GM12878 (cell line): ENCODE data around the gene LETMD1. TPM values are rescaled to one million over a fixed set of nuclear protein-coding genes. Genes with fewer than 3 reads are reported as not detected.

Source experiments
- ATAC-seq: fragments of 200-7000 bp; cut with Tn5 transposase; 3 replicates; pipeline ENCODE4 v1.9.1; 2020; ENCODE audit warnings: mild to moderate bottlenecking, moderate library complexity
- BruUV-seq: library from RNA; stranded (reverse); fragments of 400-500 nt; replicated peaks from 2 replicates; lab custom pipeline; 2021; lab: Mats Ljungman, UMichigan
- CTCF ChIA-PET: fragments of 300-600 bp; sonication (Branson Sonifier 250); formaldehyde crosslinking; extraction: SDS; loops from one replicate; lab custom pipeline; 2021; ENCODE audit warnings: inconsistent platforms; lab: Yijun Ruan, JAX
- POLR2A ChIA-PET: fragments of 350-600 bp; formaldehyde crosslinking; extraction: SDS; loops from one replicate; lab custom pipeline; 2021; ENCODE audit warnings: inconsistent platforms; lab: Charles Lee
- RAD21 ChIA-PET: fragments of 300-600 bp; sonication (Branson Sonifier 250); formaldehyde crosslinking; loops from one replicate; lab custom pipeline; 2023; ENCODE audit warnings: antibody characterized with exemption; ENCODE audit not compliant: unreplicated experiment; lab: Charles Lee
- SMC1A ChIA-PET: fragments of 300-600 bp; sonication (Branson Sonifier 250); formaldehyde crosslinking; loops from one replicate; lab custom pipeline; 2023; ENCODE audit not compliant: unreplicated experiment, uncharacterized antibody; lab: Charles Lee
- DNase-seq: peaks from one replicate; pipeline ENCODE4 v3.0.0-alpha.2; 2011; ENCODE audit warnings: low read depth, low spot score
- FAIRE-seq: peaks from 3 replicates; lab custom pipeline; 2011; peaks lifted over from hg19 to GRCh38; lab: Jason Lieb, UNC
- H2AFZ ChIP-seq: 2 replicates; pipeline ENCODE4 v1.6.0; 2011; ENCODE audit warnings: low read depth, low read length, control low read depth; ENCODE audit not compliant: control insufficient read depth
- H3K27ac ChIP-seq: 2 replicates; pipeline ENCODE4 v1.5.1; 2011; ENCODE audit warnings: control low read depth; ENCODE audit not compliant: control insufficient read depth, insufficient read depth
- H3K27me3 ChIP-seq, 2 experiments: replicated peaks in 1 of 2; 2 replicates each; pipeline versions ENCODE4 v1.6.0 to v1.6.1; 2011; ENCODE audit warnings: low read length in 1 of 2; ENCODE audit not compliant: control insufficient read depth in 2 of 2, insufficient read depth in 2 of 2
- H3K36me3 ChIP-seq, 2 experiments: 2 replicates each; pipeline ENCODE4 v1.5.1; 2011; ENCODE audit warnings: low read length in 1 of 2; ENCODE audit not compliant: control insufficient read depth in 2 of 2, insufficient read depth in 2 of 2
- H3K4me1 ChIP-seq: 2 replicates; pipeline ENCODE4 v1.6.1; 2011; ENCODE audit warnings: mild to moderate bottlenecking, low read length, moderate library complexity, mixed read lengths; ENCODE audit not compliant: control insufficient read depth, insufficient read depth
- H3K4me2 ChIP-seq: 2 replicates; pipeline ENCODE4 v1.6.0; 2011; ENCODE audit warnings: control low read depth; ENCODE audit not compliant: control insufficient read depth, insufficient read depth
- H3K4me3 ChIP-seq: fragments of 200-600 bp; sonication (generic); 2 replicates; pipeline ENCODE4 v1.5.1; 2016
- H3K79me2 ChIP-seq: 2 replicates; pipeline ENCODE4 v1.6.0; 2011; ENCODE audit warnings: low read length; ENCODE audit not compliant: control insufficient read depth, insufficient read depth
- H3K9ac ChIP-seq: 2 replicates; pipeline ENCODE4 v1.8.0; 2011; ENCODE audit warnings: low read length, control low read depth, mixed read lengths; ENCODE audit not compliant: control insufficient read depth, insufficient read depth
- H3K9me3 ChIP-seq: replicated peaks from 3 replicates; pipeline ENCODE4 v1.5.1; 2011; ENCODE audit warnings: mild to moderate bottlenecking, low read length; ENCODE audit not compliant: control insufficient read depth, insufficient read depth
- H4K20me1 ChIP-seq: 2 replicates; pipeline ENCODE4 v1.6.0; 2011; ENCODE audit not compliant: control insufficient read depth, insufficient read depth
- CBX3 ChIP-seq: fragments of 200-600 bp; sonication (generic); IDR thresholded peaks from 2 replicates; pipeline ENCODE4 v1.6.1; 2016; ENCODE audit warnings: low read depth, borderline replicate concordance
- HDAC2 ChIP-seq: fragments of 200-600 bp; sonication (generic); IDR thresholded peaks from 2 replicates; pipeline ENCODE4 v1.6.1; 2017
- MXI1 ChIP-seq: fragments of 150-350 bp; IDR thresholded peaks from 2 replicates; pipeline ENCODE4 v1.6.1; 2011; ENCODE audit warnings: low read depth, mild to moderate bottlenecking, inconsistent platforms, low read length, improper control_type of control experiment
- NR2C2 ChIP-seq: IDR thresholded peaks from 2 replicates; pipeline ENCODE4 v1.6.1; 2011; ENCODE audit warnings: borderline replicate concordance, low read depth; ENCODE audit not compliant: control insufficient read depth, insufficient read length
- NR2F1 ChIP-seq: fragments of 450-650 bp; conservative IDR thresholded peaks from 2 replicates; pipeline ENCODE4 v1.6.1; 2017; ENCODE audit warnings: mild to moderate bottlenecking
- PAX8 ChIP-seq: fragments of 450-650 bp; IDR thresholded peaks from 2 replicates; pipeline ENCODE4 v1.6.1; 2017; ENCODE audit warnings: mild to moderate bottlenecking, moderate library complexity
- SREBF1 ChIP-seq: IDR thresholded peaks from 2 replicates; pipeline ENCODE4 v1.6.1; 2012; ENCODE audit warnings: mild to moderate bottlenecking, low read length
- ZZZ3 ChIP-seq: IDR thresholded peaks from 2 replicates; pipeline ENCODE4 v1.6.1; 2011; ENCODE audit warnings: low read depth; ENCODE audit not compliant: control insufficient read depth, insufficient read length
- WGBS: methylation state at CpG from one replicate; pipeline ENCODE4 v1.1.6; 2016; ENCODE audit warnings: low lambda C conversion rate; ENCODE audit not compliant: insufficient replicate concordance, insufficient coverage; ENCODE audit errors: missing lambda C conversion rate; 5-methylcytosine and 5-hydroxymethylcytosine counted together
- in situ Hi-C: fragments of 300-500 bp; cut with MboI; formaldehyde crosslinking; loops from 9 replicates; pipeline ENCODE4 v1.14.3; 2018; ENCODE audit warnings: mixed read lengths
- intact Hi-C: fragments of 100-400 bp; cut with micrococcal nuclease; formaldehyde crosslinking; loops from one replicate; pipeline ENCODE4 v1.14.2; 2022; ENCODE audit not compliant: unreplicated experiment
- polyA plus RNA-seq, 11 experiments: library from polyadenylated mRNA; depleted of rRNA in 4 of 11; unstranded in 6 of 11; stranded (reverse) in 5 of 11; fragments of >200 nt; fragmentation: Nextera tagmentation in 4 of 11; fragmentation: Illumina TruSeq in 1 of 11; extraction: Ambion mirVana in 4 of 11; extraction: Trizol in 1 of 11; gene quantifications; 1 replicate in 1 of 11; 2 replicates in 10 of 11; pipeline versions ENCODE4 v1.2.1 to v1.2.3, GENCODE V29; 2011 to 2016; ENCODE audit warnings: inconsistent platforms in 2 of 11, missing spikeins in 2 of 11, low read depth in 1 of 11
- total RNA-seq, 4 experiments: library from RNA; depleted of rRNA in 3 of 4; stranded (reverse); fragments of >200 nt in 3 of 4; fragmentation: Illumina TruSeq in 1 of 4; extraction: Trizol in 1 of 4; gene quantifications; 2 replicates each; pipeline versions ENCODE4 v1.2.1 to v1.2.3, GENCODE V29; 2013 to 2021
- TF ChIP-seq, protein P1 (sequence below): IDR thresholded peaks from 2 replicates; pipeline ENCODE4 v1.6.1; 2011; ENCODE audit warnings: borderline replicate concordance, low read depth, mild to moderate bottlenecking, moderate library complexity, low read length; ENCODE audit not compliant: insufficient read depth, poor library complexity, severe bottlenecking
- TF ChIP-seq, protein P2 (sequence below): IDR thresholded peaks from 2 replicates; pipeline ENCODE4 v1.6.1; 2012; ENCODE audit warnings: low read length, inconsistent platforms

LETMD1 gene
- total and polyA plus RNA-seq, 10 of the 15 experiments (the other 5 are each of a cell fraction or from before 2014, with no cell fraction given): 30.3 to 116 (median 51.5) TPM

GRCh38 chr12:51005030-51005429 is 43.1 kb upstream of the LETMD1 start:
- RAD21 ChIA-PET: no interaction called here
- CTCF ChIA-PET: interaction anchor here (1.0 kb wide), 1 partner anchor 179 kb away, joined by 3 read pairs; no protein-coding TSS in a partner anchor
- H3K9me3 ChIP-seq: no peaks in the 10 kb centered on the region
- intact Hi-C loops (no loop called here), in situ Hi-C loops (no loop called here)
- no TSS peak for BruUV-seq
- no peaks in the 10 kb centered on the region for H3K27me3 ChIP-seq
- POLR2A ChIA-PET: no interaction called here
- 94% methylated on average over 3 of the region's 3 CpGs for WGBS
- FAIRE-seq (no peak), ATAC-seq (no peak), DNase-seq (no peak)
- TF ChIP-seq MXI1: no peak
- TF ChIP-seq, protein P1, sequence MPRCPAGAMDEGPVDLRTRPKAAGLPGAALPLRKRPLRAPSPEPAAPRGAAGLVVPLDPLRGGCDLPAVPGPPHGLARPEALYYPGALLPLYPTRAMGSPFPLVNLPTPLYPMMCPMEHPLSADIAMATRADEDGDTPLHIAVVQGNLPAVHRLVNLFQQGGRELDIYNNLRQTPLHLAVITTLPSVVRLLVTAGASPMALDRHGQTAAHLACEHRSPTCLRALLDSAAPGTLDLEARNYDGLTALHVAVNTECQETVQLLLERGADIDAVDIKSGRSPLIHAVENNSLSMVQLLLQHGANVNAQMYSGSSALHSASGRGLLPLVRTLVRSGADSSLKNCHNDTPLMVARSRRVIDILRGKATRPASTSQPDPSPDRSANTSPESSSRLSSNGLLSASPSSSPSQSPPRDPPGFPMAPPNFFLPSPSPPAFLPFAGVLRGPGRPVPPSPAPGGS: no peak
- no peak for TF ChIP-seq HDAC2
- no peak for TF ChIP-seq CBX3
- TF ChIP-seq ZZZ3: no peak
- no peaks in the 10 kb centered on the region; the same call in 1 of the 2 replicates for H3K4me1 ChIP-seq
- no peak overlapping the region for H3K27ac ChIP-seq
- H3K4me3 ChIP-seq: no peak overlapping the region
- SMC1A ChIA-PET: interaction anchor here (1.2 kb wide), 1 partner anchor 17 kb away, joined by 7 read pairs; no protein-coding TSS in a partner anchor
- no peak overlapping the region for H2AFZ ChIP-seq
- H3K9ac ChIP-seq: no peak overlapping the region
- H3K4me2 ChIP-seq: no peak overlapping the region
- H3K79me2 ChIP-seq: no peaks in the 10 kb centered on the region; the same call in 1 of the 2 replicates
- H3K36me3 ChIP-seq: peaks cover 2 to 8% of the 10 kb centered on the region in 2 experiments
- no peaks in the 10 kb centered on the region for H4K20me1 ChIP-seq

DNA sequence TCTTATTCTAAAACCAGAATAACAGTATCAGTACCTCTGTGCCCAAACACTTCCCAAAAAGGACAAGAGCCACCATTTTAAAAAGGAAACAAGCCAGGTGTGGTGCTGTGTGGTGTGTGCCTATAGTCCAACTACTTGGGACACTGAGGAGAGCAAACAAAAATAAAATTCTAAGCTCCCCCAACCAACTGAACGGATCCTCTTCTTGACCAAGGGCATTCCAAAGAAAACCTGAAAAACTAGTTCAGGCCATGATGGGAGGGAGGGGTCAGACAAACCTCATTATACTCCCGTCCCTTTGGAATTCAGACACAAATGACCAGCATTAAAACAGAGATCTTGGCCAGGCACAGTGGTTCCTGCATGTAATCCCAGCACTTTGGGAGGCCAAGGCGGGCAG is 42.5 kb upstream of the LETMD1 start:
- Histone ChIP-seq H3K4me3 (no peak overlapping the region), H3K27ac (no peak overlapping the region), H3K79me2 (no peaks in the 10 kb centered on the region; the same call in 1 of the 2 replicates), H3K36me3 (peaks cover 2 to 8% of the 10 kb centered on the region in 2 experiments), H3K9ac (no peak overlapping the region), H3K4me2 (no peak overlapping the region), H3K9me3 (no peaks in the 10 kb centered on the region), H3K27me3 (no peaks in the 10 kb centered on the region), H4K20me1 (no peaks in the 10 kb centered on the region), H3K4me1 (no peaks in the 10 kb centered on the region; the same call in 1 of the 2 replicates), H2AFZ (no peak overlapping the region)
- SMC1A ChIA-PET: interaction anchor here (1.2 kb wide), 1 partner anchor 18 kb away, joined by 7 read pairs; no protein-coding TSS in a partner anchor
- CTCF ChIA-PET: no interaction called here
- ATAC-seq (no peak), DNase-seq (no peak), FAIRE-seq (no peak)
- WGBS: 95% methylated on average over 3 of the region's 3 CpGs
- in situ Hi-C loops (no loop called here), intact Hi-C loops (no loop called here)
- TF ChIP-seq, protein P2, sequence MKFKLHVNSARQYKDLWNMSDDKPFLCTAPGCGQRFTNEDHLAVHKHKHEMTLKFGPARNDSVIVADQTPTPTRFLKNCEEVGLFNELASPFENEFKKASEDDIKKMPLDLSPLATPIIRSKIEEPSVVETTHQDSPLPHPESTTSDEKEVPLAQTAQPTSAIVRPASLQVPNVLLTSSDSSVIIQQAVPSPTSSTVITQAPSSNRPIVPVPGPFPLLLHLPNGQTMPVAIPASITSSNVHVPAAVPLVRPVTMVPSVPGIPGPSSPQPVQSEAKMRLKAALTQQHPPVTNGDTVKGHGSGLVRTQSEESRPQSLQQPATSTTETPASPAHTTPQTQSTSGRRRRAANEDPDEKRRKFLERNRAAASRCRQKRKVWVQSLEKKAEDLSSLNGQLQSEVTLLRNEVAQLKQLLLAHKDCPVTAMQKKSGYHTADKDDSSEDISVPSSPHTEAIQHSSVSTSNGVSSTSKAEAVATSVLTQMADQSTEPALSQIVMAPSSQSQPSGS: no peak
- TF ChIP-seq PAX8 (no peak), NR2F1 (no peak), SREBF1 (no peak), NR2C2 (no peak)
- BruUV-seq: no TSS peak
- POLR2A ChIA-PET: no interaction called here
- RAD21 ChIA-PET: no interaction called here
